C4-2B (cell line): ENCODE results near the gene PACRG.

Source experiments
- CTCF ChIP-seq: fragments of 450-650 bp; conservative IDR thresholded peaks from 2 replicates; pipeline ENCODE4 v1.5.1; 2017; ENCODE audit warnings: mild to moderate bottlenecking
- ZFX ChIP-seq: fragments of 450-650 bp; IDR thresholded peaks from 2 replicates; pipeline ENCODE4 v1.6.1; 2017

GRCh38 chr6:163159689-163160088, 431.9 kb downstream of the PACRG start:
- TF ChIP-seq CTCF, result no peak
- TF ChIP-seq ZFX, result no peak
